ENCODE results near the gene PRDM2. TPM values are rescaled to one million over a fixed set of nuclear protein-coding genes. Genes with fewer than 3 reads are reported as not detected.

The PRDM2 gene
- total and polyA plus RNA-seq, 2 donors from 2014 or later: 8.2 to 42.6 TPM

- intact Hi-C loops (cut with DNase I): no loop called here
- no peaks in the 10 kb centered on the region for H3K9me3 ChIP-seq (ENCODE audit: control insufficient read depth in 2 of 3, insufficient read depth in 1 of 3, low read length in 3 of 3)
- H3K4me3 ChIP-seq (ENCODE audit: low read length in 3 of 3): no peak overlapping the region
- no peaks in the 10 kb centered on the region for H3K4me1 ChIP-seq (ENCODE audit: control insufficient read depth in 2 of 3, insufficient read depth in 2 of 3, low read depth in 1 of 3, low read length in 3 of 3)
- FAIRE-seq (no peak), DNase-seq (no peak)
- H3K27me3 ChIP-seq (ENCODE audit: control insufficient read depth, insufficient read depth, low read length): no peaks in the 10 kb centered on the region
- no peak overlapping the region for H3K9ac ChIP-seq (ENCODE audit: low read length in 3 of 3)
- H3K36me3 ChIP-seq (ENCODE audit: control insufficient read depth in 2 of 3, insufficient read depth in 3 of 3, low read length in 3 of 3): no peaks in the 10 kb centered on the region
- TF ChIP-seq CTCF (IDR thresholded peaks at IDR 0.05; ENCODE audit: borderline replicate concordance, extremely low read depth, insufficient read depth): no peak
- no peak overlapping the region for H3K27ac ChIP-seq (ENCODE audit: low read depth in 2 of 2, low read length in 2 of 2)
Measured at GRCh38 chr1:13722808-13723360, 22.9 kb downstream of the PRDM2 start.

- Histone ChIP-seq H3K4me3 (ENCODE audit: low read length in 3 of 3) (no peak overlapping the region), H3K27ac (ENCODE audit: low read depth in 2 of 2, low read length in 2 of 2) (no peak overlapping the region), H3K4me1 (ENCODE audit: control insufficient read depth in 2 of 3, insufficient read depth in 2 of 3, low read depth in 1 of 3, low read length in 3 of 3) (peaks cover 0 to 6% (median 0%) of the 10 kb centered on the region in 3 donors), H3K9me3 (ENCODE audit: control insufficient read depth in 2 of 3, insufficient read depth in 1 of 3, low read length in 3 of 3) (no peaks in the 10 kb centered on the region), H3K36me3 (ENCODE audit: control insufficient read depth in 2 of 3, insufficient read depth in 3 of 3, low read length in 3 of 3) (no peaks in the 10 kb centered on the region), H3K27me3 (ENCODE audit: control insufficient read depth, insufficient read depth, low read length) (no peaks in the 10 kb centered on the region), H3K9ac (ENCODE audit: low read length in 3 of 3) (no peak overlapping the region)
- FAIRE-seq: no peak
- no peak for DNase-seq
- intact Hi-C loops (cut with DNase I): no loop called here
- TF ChIP-seq CTCF (IDR thresholded peaks at IDR 0.05; ENCODE audit: borderline replicate concordance, extremely low read depth, insufficient read depth): no peak
Measured at GRCh38 chr1:13723810-13724209, 23.8 kb downstream of the PRDM2 start.

GRCh38 chr1:13725714-13726175, 25.8 kb downstream of the PRDM2 start:
- Histone ChIP-seq H3K27ac (ENCODE audit: low read depth in 2 of 2, low read length in 2 of 2) (no peak overlapping the region), H3K9me3 (ENCODE audit: control insufficient read depth in 2 of 3, insufficient read depth in 1 of 3, low read length in 3 of 3) (no peaks in the 10 kb centered on the region), H3K4me1 (ENCODE audit: control insufficient read depth in 2 of 3, insufficient read depth in 2 of 3, low read depth in 1 of 3, low read length in 3 of 3) (peaks cover 0 to 10% (median 0%) of the 10 kb centered on the region in 3 donors), H3K4me3 (ENCODE audit: low read length in 3 of 3) (no peak overlapping the region), H3K27me3 (ENCODE audit: control insufficient read depth, insufficient read depth, low read length) (no peaks in the 10 kb centered on the region), H3K9ac (ENCODE audit: low read length in 3 of 3) (no peak overlapping the region), H3K36me3 (ENCODE audit: control insufficient read depth in 2 of 3, insufficient read depth in 3 of 3, low read length in 3 of 3) (no peaks in the 10 kb centered on the region)
- peak; percentile 37 for TF ChIP-seq CTCF (IDR thresholded peaks at IDR 0.05; ENCODE audit: borderline replicate concordance, extremely low read depth, insufficient read depth)
- peak in 1 of 5 donors; percentile 53 for DNase-seq
- intact Hi-C loops (cut with DNase I): no loop called here
- no peak for FAIRE-seq
